Panc1 (cell line): ENCODE data around the gene C2orf76. TPM values are rescaled to one million over a fixed set of nuclear protein-coding genes. Genes with fewer than 3 reads are reported as not detected.

Source experiments
- ATAC-seq: fragments of 200-7000 bp; cut with Tn5 transposase; 2 replicates; pipeline ENCODE4 v1.9.1; 2020; ENCODE audit warnings: mild to moderate bottlenecking, moderate library complexity
- Bru-seq: library from RNA; stranded (reverse); fragments of 400-500 nt; gene quantifications from one replicate; lab custom pipeline; 2021; lab: Mats Ljungman, UMichigan
- BruChase-seq, 2 experiments: library from RNA; stranded (reverse); fragments of 400-500 nt; gene quantifications; one replicate each; lab custom pipeline; 2021; lab: Mats Ljungman, UMichigan
- BruUV-seq: library from RNA; stranded (reverse); fragments of 400-500 nt; replicated peaks from 2 replicates; lab custom pipeline; 2021; lab: Mats Ljungman, UMichigan
- CTCF ChIA-PET: fragments of 300-600 bp; sonication (Branson Sonifier 250); formaldehyde crosslinking; loops from one replicate; lab custom pipeline; 2022; ENCODE audit warnings: antibody characterized with exemption; lab: Charles Lee
- POLR2A ChIA-PET: fragments of 300-600 bp; sonication (Branson Sonifier 250); formaldehyde crosslinking; loops from one replicate; lab custom pipeline; 2022; ENCODE audit warnings: antibody characterized with exemption; lab: Charles Lee
- DNase-seq: peaks from one replicate; pipeline ENCODE4 v3.0.0-alpha.2; 2010; ENCODE audit warnings: low read depth, low spot score
- H3K27ac ChIP-seq: 2 replicates; pipeline ENCODE4 v1.5.1; 2011; ENCODE audit warnings: mild to moderate bottlenecking, low read length, inconsistent platforms
- H3K27me3 ChIP-seq: fragments of 200-500 bp; sonication (Bioruptor generic); 2 replicates; pipeline ENCODE4 v1.6.0; 2014; ENCODE audit warnings: low read length, inconsistent platforms; ENCODE audit not compliant: control insufficient read depth, insufficient read depth
- H3K36me3 ChIP-seq: fragments of 200-500 bp; sonication (Bioruptor generic); 2 replicates; pipeline ENCODE4 v1.5.1; 2014; ENCODE audit warnings: inconsistent platforms, mild to moderate bottlenecking, low read length, moderate library complexity; ENCODE audit not compliant: control insufficient read depth, insufficient read depth
- H3K4me1 ChIP-seq: 2 replicates; pipeline ENCODE4 v1.5.1; 2011; ENCODE audit warnings: inconsistent platforms, mild to moderate bottlenecking, low read length, moderate library complexity; ENCODE audit not compliant: control insufficient read depth, insufficient read depth
- H3K4me3 ChIP-seq, 2 experiments: 2 replicates each; pipeline ENCODE4 v1.5.1; 2011 to 2012; ENCODE audit warnings: low read depth in 2 of 2, low read length in 2 of 2, mild to moderate bottlenecking in 2 of 2, inconsistent platforms in 1 of 2, moderate library complexity in 1 of 2
- H3K9me3 ChIP-seq: fragments of 200-500 bp; sonication (Bioruptor generic); 2 replicates; pipeline ENCODE4 v1.5.1; 2014; ENCODE audit warnings: low read depth, mild to moderate bottlenecking, inconsistent platforms, low read length, moderate library complexity; ENCODE audit not compliant: control insufficient read depth, insufficient read depth
- POLR2AphosphoS5 ChIP-seq: IDR thresholded peaks from 2 replicates; pipeline ENCODE4 v1.6.1; 2012; ENCODE audit warnings: mild to moderate bottlenecking, low read depth, low read length, moderate library complexity
- SIN3A ChIP-seq: IDR thresholded peaks from 2 replicates; pipeline ENCODE4 v1.6.1; 2012; ENCODE audit warnings: low read depth, mild to moderate bottlenecking, low read length, moderate library complexity, borderline replicate concordance; ENCODE audit not compliant: insufficient read depth
- TCF7L2 ChIP-seq: IDR thresholded peaks from 2 replicates; pipeline ENCODE4 v1.6.1; 2011; ENCODE audit warnings: mild to moderate bottlenecking, low read depth, low read length, inconsistent platforms
- in situ Hi-C: cut with HindIII; loops from 2 replicates; pipeline ENCODE4 v1.10.0; 2016; ENCODE audit warnings: low sequenced_read_pairs, low pct_unique_long_range_greater_than_20kb
- intact Hi-C: fragments of 100-400 bp; cut with micrococcal nuclease; formaldehyde crosslinking; loops from one replicate; pipeline ENCODE4 v1.10.0; 2022; ENCODE audit not compliant: unreplicated experiment
- long read RNA-seq: library from polyadenylated mRNA; unstranded; transcript quantifications from one replicate; pipeline ENCODE4 v2.0.0, GENCODE V29; 2021; ENCODE audit not compliant: unreplicated experiment
- polyA plus RNA-seq: library from polyadenylated mRNA; unstranded; fragments of >200 nt; gene quantifications from one replicate; pipeline ENCODE4 v1.2.1, GENCODE V29; 2012; ENCODE audit warnings: missing spikeins; ENCODE audit not compliant: insufficient read length
- total RNA-seq: library from RNA; stranded (reverse); gene quantifications from one replicate; pipeline ENCODE4 v1.2.1, GENCODE V29; 2021; ENCODE audit not compliant: unreplicated experiment
- TF ChIP-seq, protein P1 (sequence below), 2 experiments: IDR thresholded peaks; 2 replicates each; pipeline ENCODE4 v1.6.1; 2011 to 2012; ENCODE audit warnings: low read depth in 2 of 2, control low read depth in 1 of 2, low read length in 1 of 2, mild to moderate bottlenecking in 1 of 2, moderate library complexity in 1 of 2; ENCODE audit not compliant: insufficient read depth in 1 of 2
- TF ChIP-seq, protein P2 (sequence below): fragments of 450-650 bp; IDR thresholded peaks from 2 replicates; pipeline ENCODE4 v1.5.1; 2017; ENCODE audit warnings: mild to moderate bottlenecking

The C2orf76 gene
- 22.7 TPM for total RNA-seq
- polyA plus RNA-seq: 9.7 TPM
- Bru-seq, nascent RNA: percentile 70 among the genes with signal in this experiment
- BruChase-seq, experiment 1, labeled RNA remaining after a 2-hour chase: percentile 67 among the genes with signal in this experiment
- BruChase-seq, experiment 2, labeled RNA remaining after a 6-hour chase: percentile 65 among the genes with signal in this experiment
- long read RNA-seq, transcript C2orf76-201 (6 exons, 676 nt): major isoform, 5 of 16 reads
- long read RNA-seq, partial matches to known transcripts: 4 of 16 reads
- long read RNA-seq, other reads (novel, unspliced or antisense): 6 of 16 reads

DNA sequence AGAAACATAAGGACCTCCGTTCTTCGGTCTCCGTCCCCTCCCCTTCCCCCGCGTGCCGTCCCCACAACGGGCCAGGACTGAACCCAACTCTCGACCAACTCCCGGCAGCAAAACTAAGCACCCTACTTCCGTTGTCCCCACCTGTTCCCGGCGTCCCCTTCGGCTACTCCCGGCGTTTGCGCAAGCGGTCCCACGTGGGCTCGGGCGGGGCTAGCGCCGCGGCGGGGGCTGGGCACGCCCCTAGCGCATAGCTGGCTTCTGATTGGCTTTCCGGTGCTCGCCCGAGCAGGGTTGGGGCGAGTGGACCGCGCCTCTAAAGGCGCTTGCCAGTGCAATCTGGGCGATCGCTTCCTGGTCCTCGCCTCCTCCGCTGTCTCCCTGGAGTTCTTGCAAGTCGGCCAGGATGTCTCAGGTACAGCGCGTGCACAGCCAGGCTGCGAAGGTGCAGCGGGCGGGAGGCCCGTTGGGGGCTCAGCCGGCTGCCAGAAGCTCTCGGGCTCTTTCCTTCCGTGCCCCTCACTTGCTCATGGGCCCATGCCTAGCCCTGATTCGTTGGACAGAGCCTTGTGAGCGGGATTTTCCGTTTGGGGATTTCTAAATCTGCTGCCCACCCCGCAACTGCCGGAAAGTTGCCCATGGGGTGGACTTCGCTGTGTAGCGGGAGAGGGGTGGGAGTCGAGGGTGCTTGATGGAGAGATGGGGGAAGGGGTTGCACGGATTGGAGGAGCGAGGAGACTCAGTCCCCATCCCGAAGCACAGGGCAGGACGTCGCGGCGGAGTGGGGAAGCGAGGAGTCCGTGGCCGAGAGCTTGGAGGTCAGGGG lies at the start of gene C2orf76, which contains the start of gene DBI:
C2orf76 (minus strand) TSS at position 186 of the 823 bp plus-strand sequence. CDS start 26,875 bp downstream, outside the sequence.
DBI (plus strand) TSS at position 329 of the 823 bp plus-strand sequence; CDS start at position 404, 75 bp downstream.
- H3K36me3 ChIP-seq: peaks cover 29% of the 10 kb centered on the region
- peak; percentile 82 for DNase-seq
- peaks cover 19% of the 10 kb centered on the region for H3K4me1 ChIP-seq
- no peak for TF ChIP-seq TCF7L2
- TF ChIP-seq, protein P1, sequence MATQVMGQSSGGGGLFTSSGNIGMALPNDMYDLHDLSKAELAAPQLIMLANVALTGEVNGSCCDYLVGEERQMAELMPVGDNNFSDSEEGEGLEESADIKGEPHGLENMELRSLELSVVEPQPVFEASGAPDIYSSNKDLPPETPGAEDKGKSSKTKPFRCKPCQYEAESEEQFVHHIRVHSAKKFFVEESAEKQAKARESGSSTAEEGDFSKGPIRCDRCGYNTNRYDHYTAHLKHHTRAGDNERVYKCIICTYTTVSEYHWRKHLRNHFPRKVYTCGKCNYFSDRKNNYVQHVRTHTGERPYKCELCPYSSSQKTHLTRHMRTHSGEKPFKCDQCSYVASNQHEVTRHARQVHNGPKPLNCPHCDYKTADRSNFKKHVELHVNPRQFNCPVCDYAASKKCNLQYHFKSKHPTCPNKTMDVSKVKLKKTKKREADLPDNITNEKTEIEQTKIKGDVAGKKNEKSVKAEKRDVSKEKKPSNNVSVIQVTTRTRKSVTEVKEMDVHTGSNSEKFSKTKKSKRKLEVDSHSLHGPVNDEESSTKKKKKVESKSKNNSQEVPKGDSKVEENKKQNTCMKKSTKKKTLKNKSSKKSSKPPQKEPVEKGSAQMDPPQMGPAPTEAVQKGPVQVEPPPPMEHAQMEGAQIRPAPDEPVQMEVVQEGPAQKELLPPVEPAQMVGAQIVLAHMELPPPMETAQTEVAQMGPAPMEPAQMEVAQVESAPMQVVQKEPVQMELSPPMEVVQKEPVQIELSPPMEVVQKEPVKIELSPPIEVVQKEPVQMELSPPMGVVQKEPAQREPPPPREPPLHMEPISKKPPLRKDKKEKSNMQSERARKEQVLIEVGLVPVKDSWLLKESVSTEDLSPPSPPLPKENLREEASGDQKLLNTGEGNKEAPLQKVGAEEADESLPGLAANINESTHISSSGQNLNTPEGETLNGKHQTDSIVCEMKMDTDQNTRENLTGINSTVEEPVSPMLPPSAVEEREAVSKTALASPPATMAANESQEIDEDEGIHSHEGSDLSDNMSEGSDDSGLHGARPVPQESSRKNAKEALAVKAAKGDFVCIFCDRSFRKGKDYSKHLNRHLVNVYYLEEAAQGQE (IDR thresholded peaks at IDR 0.05; ENCODE audit: insufficient read depth in 1 of 2, low read depth in 2 of 2, low read length in 1 of 2): peak in 1 of 2 experiments; percentile 62; a peak in 1 of 4 replicates
- peak; percentile 89; the same call in 1 of the 2 replicates for TF ChIP-seq SIN3A
- TF ChIP-seq, protein P2, sequence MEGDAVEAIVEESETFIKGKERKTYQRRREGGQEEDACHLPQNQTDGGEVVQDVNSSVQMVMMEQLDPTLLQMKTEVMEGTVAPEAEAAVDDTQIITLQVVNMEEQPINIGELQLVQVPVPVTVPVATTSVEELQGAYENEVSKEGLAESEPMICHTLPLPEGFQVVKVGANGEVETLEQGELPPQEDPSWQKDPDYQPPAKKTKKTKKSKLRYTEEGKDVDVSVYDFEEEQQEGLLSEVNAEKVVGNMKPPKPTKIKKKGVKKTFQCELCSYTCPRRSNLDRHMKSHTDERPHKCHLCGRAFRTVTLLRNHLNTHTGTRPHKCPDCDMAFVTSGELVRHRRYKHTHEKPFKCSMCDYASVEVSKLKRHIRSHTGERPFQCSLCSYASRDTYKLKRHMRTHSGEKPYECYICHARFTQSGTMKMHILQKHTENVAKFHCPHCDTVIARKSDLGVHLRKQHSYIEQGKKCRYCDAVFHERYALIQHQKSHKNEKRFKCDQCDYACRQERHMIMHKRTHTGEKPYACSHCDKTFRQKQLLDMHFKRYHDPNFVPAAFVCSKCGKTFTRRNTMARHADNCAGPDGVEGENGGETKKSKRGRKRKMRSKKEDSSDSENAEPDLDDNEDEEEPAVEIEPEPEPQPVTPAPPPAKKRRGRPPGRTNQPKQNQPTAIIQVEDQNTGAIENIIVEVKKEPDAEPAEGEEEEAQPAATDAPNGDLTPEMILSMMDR: no peak
- peak; percentile 93 for TF ChIP-seq POLR2AphosphoS5
- in situ Hi-C loops (no loop called here), intact Hi-C loops (no loop called here)
- peak within 1 kb of the TSS; percentile 98 for H3K27ac ChIP-seq
- no peaks in the 10 kb centered on the region for H3K9me3 ChIP-seq
- H3K27me3 ChIP-seq: no peaks in the 10 kb centered on the region
- ATAC-seq: peak; percentile 99
- POLR2A ChIA-PET: interaction anchor here (0.6 to 0.7 kb wide), 4 partner anchors 11 to 1718 kb away, joined by 3 read pairs; no protein-coding TSS in a partner anchor
- CTCF ChIA-PET: interaction anchor here (0.6 kb wide), 1 partner anchor 110 kb away, joined by 4 read pairs; no protein-coding TSS in a partner anchor
- H3K4me3 ChIP-seq: peak within 1 kb of the TSS; percentile 98 to 99
- BruUV-seq: TSS peak; percentile 70

DNA sequence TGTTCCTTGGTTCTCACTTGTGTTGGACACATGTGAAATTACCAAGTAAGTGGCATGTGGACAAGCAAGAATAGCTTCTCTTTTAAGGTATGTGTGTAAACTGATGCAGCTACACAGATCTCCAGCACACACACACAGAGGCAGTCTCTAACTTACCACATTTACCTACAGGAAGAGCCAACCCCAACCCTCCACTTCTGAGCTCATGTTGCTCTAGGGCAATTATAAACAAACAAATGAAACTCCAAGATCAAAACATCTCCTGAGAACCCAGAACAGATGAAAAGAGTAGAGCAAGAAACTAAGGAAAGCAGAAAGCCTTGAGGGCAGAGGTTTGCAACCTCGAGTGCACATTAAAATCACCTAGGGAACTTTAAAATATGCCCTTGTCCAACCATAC lies 49.0 kb upstream of the C2orf76 start:
- CTCF ChIA-PET: interaction anchor here (1.2 kb wide), 1 partner anchor 9 kb away, joined by 4 read pairs; no protein-coding TSS in a partner anchor

More for the DNA sequence above, 49.0 kb upstream of the C2orf76 start:
- Histone ChIP-seq H3K4me1 (no peaks in the 10 kb centered on the region), H3K4me3 (no peak overlapping the region), H3K27me3 (peaks cover 3% of the 10 kb centered on the region; the same call in 1 of the 2 replicates), H3K27ac (no peak overlapping the region), H3K36me3 (no peaks in the 10 kb centered on the region), H3K9me3 (no peaks in the 10 kb centered on the region)
- intact Hi-C loops (no loop called here), in situ Hi-C loops (no loop called here)
- POLR2A ChIA-PET: no interaction called here
- DNase-seq: no peak
- no TSS peak for BruUV-seq
- ATAC-seq: no peak
- TF ChIP-seq, protein P2: no peak
- TF ChIP-seq POLR2AphosphoS5 (no peak), TCF7L2 (no peak), SIN3A (no peak)
- TF ChIP-seq, protein P1 (IDR thresholded peaks at IDR 0.05; ENCODE audit: insufficient read depth in 1 of 2, low read depth in 2 of 2, low read length in 1 of 2): no peak
